Activated B cell treated with CpG ODN at 0.5 μM for 24 hours (primary cell): ENCODE data around the gene COL11A1. TPM values are rescaled to one million over a fixed set of nuclear protein-coding genes. Genes with fewer than 3 reads are reported as not detected.

ENCODE experiments used
- ATAC-seq: fragments of 200-7000 bp; cut with Tn5 transposase; one replicate; pipeline ENCODE4 v1.10.0; 2021; ENCODE audit warnings: low read depth, mild to moderate bottlenecking, moderate library complexity
- CTCF ChIA-PET: fragments of 350-600 bp; sonication (Branson Sonifier 250); formaldehyde crosslinking; loops from one replicate; lab custom pipeline; 2021; ENCODE audit warnings: antibody characterized with exemption; lab: Charles Lee
- POLR2A ChIA-PET: fragments of 350-600 bp; sonication (Branson Sonifier 250); formaldehyde crosslinking; loops from one replicate; lab custom pipeline; 2021; ENCODE audit warnings: antibody characterized with exemption; lab: Charles Lee
- DNase-seq: peaks from one replicate; pipeline ENCODE4 v3.0.0; 2022
- H3K27ac Mint-ChIP-seq: one replicate; pipeline ENCODE4 v1.8.0; 2020; ENCODE audit warnings: mixed read lengths
- H3K27me3 Mint-ChIP-seq: one replicate; pipeline ENCODE4 v1.8.0; 2021; ENCODE audit warnings: mixed read lengths
- H3K36me3 Mint-ChIP-seq: one replicate; pipeline ENCODE4 v1.8.0; 2021; ENCODE audit warnings: low read depth, mixed read lengths
- H3K4me1 Mint-ChIP-seq: one replicate; pipeline ENCODE4 v1.8.0; 2021; ENCODE audit warnings: mixed read lengths
- H3K4me3 Mint-ChIP-seq: one replicate; pipeline ENCODE4 v1.8.0; 2020; ENCODE audit warnings: mild to moderate bottlenecking, mixed read lengths
- H3K9me3 Mint-ChIP-seq: one replicate; pipeline ENCODE4 v1.8.0; 2020; ENCODE audit warnings: mixed read lengths
- CTCF ChIP-seq: fragments of 200-600 bp; IDR thresholded peaks from one replicate; pipeline ENCODE4 v1.8.0; 2022; ENCODE audit warnings: antibody characterized with exemption, mild to moderate bottlenecking
- intact Hi-C: fragments of 100-400 bp; cut with micrococcal nuclease; formaldehyde crosslinking; loops from one replicate; pipeline ENCODE4 v1.15.1; 2024
- total RNA-seq: library from RNA; stranded (reverse); gene quantifications from 2 replicates; pipeline ENCODE4 v1.2.3, GENCODE V29; 2022

COL11A1 gene
- total RNA-seq, 1 donor from 2014 or later, result not detected

- TF ChIP-seq CTCF, result no peak
- Mint-ChIP-seq H3K9me3 (no peaks in the 10 kb centered on the region), H3K27me3 (no peaks in the 10 kb centered on the region), H3K27ac (no peak overlapping the region), H3K4me3 (no peak overlapping the region), H3K4me1 (no peaks in the 10 kb centered on the region), H3K36me3 (no peaks in the 10 kb centered on the region)
- ATAC-seq, result no peak
- ChIA-PET CTCF (no interaction called here), POLR2A (no interaction called here)
- intact Hi-C loops, result no loop called here
- DNase-seq, result no peak
Measured at GRCh38 chr1:103120981-103121380, 12.7 kb upstream of the COL11A1 start.

- POLR2A ChIA-PET, result no interaction called here
- ATAC-seq (no peak), DNase-seq (no peak)
- no peak overlapping the region for H3K4me3 Mint-ChIP-seq
- no peaks in the 10 kb centered on the region for H3K36me3 Mint-ChIP-seq
- H3K4me1 Mint-ChIP-seq, result peaks cover 5% of the 10 kb centered on the region
- H3K27ac Mint-ChIP-seq, result no peak overlapping the region
- CTCF ChIA-PET, result no interaction called here
- intact Hi-C loops, result no loop called here
- H3K27me3 Mint-ChIP-seq, result peaks cover 7% of the 10 kb centered on the region
- TF ChIP-seq CTCF, result no peak
- no peaks in the 10 kb centered on the region for H3K9me3 Mint-ChIP-seq
Measured at GRCh38 chr1:103112546-103112945, 4.2 kb upstream of the COL11A1 start.

- H3K27ac Mint-ChIP-seq, result no peak overlapping the region
- ChIA-PET POLR2A (no interaction called here), CTCF (no interaction called here)
- TF ChIP-seq CTCF, result no peak
- peaks cover 10% of the 10 kb centered on the region for H3K27me3 Mint-ChIP-seq
- H3K4me3 Mint-ChIP-seq, result no peak overlapping the region
- intact Hi-C loops, result no loop called here
- no peak for ATAC-seq
- H3K9me3 Mint-ChIP-seq, result no peaks in the 10 kb centered on the region
- no peak for DNase-seq
- no peaks in the 10 kb centered on the region for H3K36me3 Mint-ChIP-seq
- H3K4me1 Mint-ChIP-seq, result peaks cover 7% of the 10 kb centered on the region
Measured at GRCh38 chr1:103111926-103112325, 3.6 kb upstream of the COL11A1 start.

GRCh38 chr1:103110701-103111100 is 2.4 kb upstream of the COL11A1 start:
- Mint-ChIP-seq H3K9me3 (no peaks in the 10 kb centered on the region), H3K4me1 (peaks cover 15% of the 10 kb centered on the region), H3K4me3 (no peak overlapping the region), H3K36me3 (no peaks in the 10 kb centered on the region), H3K27ac (no peak overlapping the region), H3K27me3 (peaks cover 15% of the 10 kb centered on the region)
- intact Hi-C loops, result no loop called here
- no peak for TF ChIP-seq CTCF
- no peak for DNase-seq
- no peak for ATAC-seq
- ChIA-PET POLR2A (no interaction called here), CTCF (no interaction called here)

- POLR2A ChIA-PET, result no interaction called here
- no peak for ATAC-seq
- DNase-seq, result no peak
- Mint-ChIP-seq H3K27ac (no peak overlapping the region), H3K4me3 (no peak overlapping the region), H3K27me3 (peaks cover 15% of the 10 kb centered on the region), H3K4me1 (peaks cover 15% of the 10 kb centered on the region), H3K36me3 (no peaks in the 10 kb centered on the region), H3K9me3 (no peaks in the 10 kb centered on the region)
- CTCF ChIA-PET, result no interaction called here
- intact Hi-C loops, result no loop called here
- no peak for TF ChIP-seq CTCF
Measured at GRCh38 chr1:103109311-103109920, 1.1 kb upstream of the COL11A1 start.
